Measurements from ENCODE around the gene TMEM63A.
A peak's percentile ranks its signal among the peaks of the same experiment; 100 is the strongest.

The TMEM63A gene

DNA sequence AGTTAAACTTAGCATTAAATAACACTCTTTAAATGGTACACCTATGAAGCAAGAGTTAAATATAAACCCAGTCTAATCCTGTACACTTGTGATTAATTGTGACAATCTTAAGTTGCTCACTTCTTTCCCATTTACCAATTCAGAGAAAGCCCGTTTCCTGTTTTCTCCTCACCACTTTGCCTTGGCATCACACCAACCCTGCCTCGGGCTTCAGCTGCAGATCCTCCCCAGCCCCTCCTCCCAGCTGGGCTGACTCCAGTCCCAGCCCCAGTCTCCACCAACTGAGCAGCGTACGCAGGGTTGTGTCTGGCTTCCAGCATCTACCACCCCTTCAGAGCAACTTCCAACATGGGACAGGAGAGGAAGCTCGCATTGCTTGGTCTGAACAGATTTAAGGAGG lies 37.7 kb upstream of the TMEM63A start:
- H3K4me1 ChIP-seq (ENCODE audit: insufficient read depth, low read length): peaks cover 5% of the 10 kb centered on the region
- 95% methylated on average over 5 of the region's 5 CpGs for WGBS

DNA sequence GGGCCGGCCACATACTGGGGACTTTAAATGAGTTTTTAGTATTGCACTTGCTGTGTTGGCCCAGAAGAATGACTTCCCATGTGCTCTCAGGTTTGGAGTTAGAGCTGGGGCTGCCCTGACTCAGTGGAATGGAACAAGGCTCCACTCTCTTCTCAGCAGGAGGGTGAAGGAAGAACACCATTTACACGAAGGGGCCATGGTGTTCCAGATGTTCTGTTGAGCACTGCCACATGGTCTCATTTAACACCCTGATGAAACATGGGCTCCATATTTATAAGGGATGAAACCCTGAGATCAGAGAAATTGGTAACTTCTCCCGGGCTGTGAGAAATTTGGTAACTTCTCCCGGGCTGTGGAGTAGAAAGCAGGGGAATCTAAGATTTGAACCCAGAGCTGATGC lies 36.1 kb upstream of the TMEM63A start:
- H3K36me3 ChIP-seq (ENCODE audit: insufficient read depth, low read length): peaks cover 58% of the 10 kb centered on the region
- H3K9me3 ChIP-seq (ENCODE audit: insufficient read depth, low read depth, low read length): no peaks in the 10 kb centered on the region
- WGBS: 84% methylated on average over 4 of the region's 4 CpGs

More for the DNA sequence above, 37.7 kb upstream of the TMEM63A start:
- peaks cover 58% of the 10 kb centered on the region for H3K36me3 ChIP-seq (ENCODE audit: insufficient read depth, low read length)
- no peaks in the 10 kb centered on the region for H3K9me3 ChIP-seq (ENCODE audit: insufficient read depth, low read depth, low read length)
- H3K9ac ChIP-seq (ENCODE audit: low read depth, low read length): no peak overlapping the region
- no peaks in the 10 kb centered on the region for H3K27me3 ChIP-seq (ENCODE audit: insufficient read depth, low read length)
- H3K4me3 ChIP-seq (ENCODE audit: low read length): no peak overlapping the region
- no peak overlapping the region for H3K27ac ChIP-seq (ENCODE audit: low read depth, low read length)

DNA sequence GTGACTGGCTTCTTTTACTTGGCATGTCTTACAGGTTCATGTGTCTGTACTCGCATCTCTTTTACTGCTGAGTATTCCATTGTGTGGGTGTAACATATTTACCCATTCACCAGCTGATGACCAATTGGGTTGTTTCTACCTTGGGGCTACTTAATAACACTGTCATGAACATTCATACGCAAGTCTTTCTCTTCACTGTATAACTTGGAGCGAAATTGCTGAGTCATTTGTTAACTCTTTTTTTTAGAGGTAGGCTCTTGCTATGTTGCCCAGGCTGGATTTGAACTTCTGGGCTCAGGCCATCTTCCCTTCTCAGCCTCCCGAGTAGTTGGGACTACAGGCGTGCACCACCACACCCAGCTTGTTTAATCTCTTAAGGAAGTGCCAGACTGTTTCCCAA lies 35.4 kb upstream of the TMEM63A start:
- H3K27ac ChIP-seq (ENCODE audit: low read depth, low read length): no peak overlapping the region
- H3K9me3 ChIP-seq (ENCODE audit: insufficient read depth, low read depth, low read length): no peaks in the 10 kb centered on the region
- peaks cover 53% of the 10 kb centered on the region for H3K36me3 ChIP-seq (ENCODE audit: insufficient read depth, low read length)
- WGBS: 93% methylated on average over 5 of the region's 5 CpGs
- no peaks in the 10 kb centered on the region for H3K4me1 ChIP-seq (ENCODE audit: insufficient read depth, low read length)
- H3K4me3 ChIP-seq (ENCODE audit: low read length): no peak overlapping the region
- no peak overlapping the region for H3K9ac ChIP-seq (ENCODE audit: low read depth, low read length)
- H3K27me3 ChIP-seq (ENCODE audit: insufficient read depth, low read length): no peaks in the 10 kb centered on the region

More for the DNA sequence above, 36.1 kb upstream of the TMEM63A start:
- Histone ChIP-seq H3K4me3 (ENCODE audit: low read length) (no peak overlapping the region), H3K9ac (ENCODE audit: low read depth, low read length) (no peak overlapping the region), H3K27me3 (ENCODE audit: insufficient read depth, low read length) (no peaks in the 10 kb centered on the region), H3K27ac (ENCODE audit: low read depth, low read length) (no peak overlapping the region), H3K4me1 (ENCODE audit: insufficient read depth, low read length) (peaks cover 5% of the 10 kb centered on the region)

DNA sequence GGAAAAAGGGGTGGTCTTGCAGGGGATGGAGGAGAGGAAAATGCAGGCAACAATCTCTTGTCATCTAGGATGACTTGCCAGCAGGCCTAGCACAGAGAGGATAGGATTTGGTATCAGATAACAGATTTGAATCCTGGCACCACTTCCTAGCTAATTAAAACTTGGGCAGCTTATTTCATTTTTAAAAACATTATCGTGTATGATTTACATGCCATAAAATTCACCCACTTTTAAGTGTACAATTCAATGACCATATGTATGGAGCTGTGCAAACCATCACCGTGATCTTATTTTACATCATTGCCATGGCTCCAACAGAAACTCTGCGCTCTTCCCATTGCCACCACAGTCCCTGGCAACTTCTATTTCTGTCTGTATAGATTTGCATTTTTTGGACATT lies 34.9 kb upstream of the TMEM63A start:
- Histone ChIP-seq H3K36me3 (ENCODE audit: insufficient read depth, low read length) (peaks cover 49% of the 10 kb centered on the region), H3K4me3 (ENCODE audit: low read length) (no peak overlapping the region), H3K9ac (ENCODE audit: low read depth, low read length) (no peak overlapping the region), H3K27ac (ENCODE audit: low read depth, low read length) (no peak overlapping the region), H3K27me3 (ENCODE audit: insufficient read depth, low read length) (no peaks in the 10 kb centered on the region), H3K4me1 (ENCODE audit: insufficient read depth, low read length) (no peaks in the 10 kb centered on the region), H3K9me3 (ENCODE audit: insufficient read depth, low read depth, low read length) (no peaks in the 10 kb centered on the region)
- 91% methylated on average over 3 of the region's 3 CpGs for WGBS

DNA sequence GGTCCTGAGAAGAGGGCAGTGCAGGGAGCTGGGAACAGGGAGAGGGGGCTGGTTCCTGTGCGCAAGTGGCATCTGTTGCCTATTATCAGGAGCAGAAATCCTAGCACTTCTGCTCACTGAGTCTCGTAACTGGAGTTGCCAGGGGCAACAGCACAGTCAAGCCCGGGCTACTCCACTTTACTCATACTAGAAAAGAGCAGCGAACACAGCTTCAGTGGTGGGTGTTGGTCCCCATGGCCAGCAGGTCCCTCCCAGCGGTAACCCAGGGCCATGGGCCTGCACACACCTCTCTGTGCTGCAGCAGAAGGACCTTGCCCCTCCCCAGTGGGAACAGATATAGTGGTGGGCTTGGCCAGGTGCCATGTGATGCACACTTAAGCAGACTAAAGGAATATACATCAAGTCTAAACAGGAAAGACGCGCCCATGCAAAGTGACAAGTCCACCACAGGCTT lies 33.4 kb upstream of the TMEM63A start:
- H3K4me1 ChIP-seq (ENCODE audit: insufficient read depth, low read length): peaks cover 9% of the 10 kb centered on the region; the same call in 1 of the 2 replicates
- no peak overlapping the region for H3K9ac ChIP-seq (ENCODE audit: low read depth, low read length)
- H3K36me3 ChIP-seq (ENCODE audit: insufficient read depth, low read length): peaks cover 33% of the 10 kb centered on the region
- H3K4me3 ChIP-seq (ENCODE audit: low read length): no peak overlapping the region
- no peaks in the 10 kb centered on the region for H3K9me3 ChIP-seq (ENCODE audit: insufficient read depth, low read depth, low read length)
- no peak overlapping the region for H3K27ac ChIP-seq (ENCODE audit: low read depth, low read length)
- whole genome bisulfite sequencing: 94% methylated on average over 7 of the region's 7 CpGs
- peaks cover 12% of the 10 kb centered on the region for H3K27me3 ChIP-seq (ENCODE audit: insufficient read depth, low read length)

DNA sequence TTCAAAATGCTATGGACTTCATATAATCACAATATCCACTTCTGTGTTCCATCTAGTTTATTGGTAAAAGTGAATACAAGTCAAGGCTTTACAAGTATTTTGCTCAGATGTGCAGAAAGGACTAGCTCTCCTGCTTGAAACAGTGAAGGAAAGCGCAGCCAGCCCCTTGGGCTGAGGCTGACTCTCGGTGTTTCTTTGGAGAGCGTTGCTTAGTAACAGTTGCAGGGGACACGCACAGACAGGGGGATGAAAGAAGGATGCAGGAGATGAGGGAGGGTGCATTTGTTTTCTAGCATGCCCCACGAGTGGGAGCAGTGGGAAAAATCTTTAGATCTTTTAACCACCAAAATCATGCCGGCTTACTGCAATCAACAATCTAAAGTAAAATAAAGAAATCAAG lies 32.8 kb upstream of the TMEM63A start:
- Histone ChIP-seq H3K36me3 (ENCODE audit: insufficient read depth, low read length) (peaks cover 27% of the 10 kb centered on the region), H3K4me3 (ENCODE audit: low read length) (no peak overlapping the region), H3K27ac (ENCODE audit: low read depth, low read length) (no peak overlapping the region), H3K9ac (ENCODE audit: low read depth, low read length) (no peak overlapping the region), H3K9me3 (ENCODE audit: insufficient read depth, low read depth, low read length) (no peaks in the 10 kb centered on the region), H3K4me1 (ENCODE audit: insufficient read depth, low read length) (peaks cover 9% of the 10 kb centered on the region; the same call in 1 of the 2 replicates), H3K27me3 (ENCODE audit: insufficient read depth, low read length) (peaks cover 12% of the 10 kb centered on the region)
- 85% methylated on average over 4 of the region's 6 CpGs for WGBS

DNA sequence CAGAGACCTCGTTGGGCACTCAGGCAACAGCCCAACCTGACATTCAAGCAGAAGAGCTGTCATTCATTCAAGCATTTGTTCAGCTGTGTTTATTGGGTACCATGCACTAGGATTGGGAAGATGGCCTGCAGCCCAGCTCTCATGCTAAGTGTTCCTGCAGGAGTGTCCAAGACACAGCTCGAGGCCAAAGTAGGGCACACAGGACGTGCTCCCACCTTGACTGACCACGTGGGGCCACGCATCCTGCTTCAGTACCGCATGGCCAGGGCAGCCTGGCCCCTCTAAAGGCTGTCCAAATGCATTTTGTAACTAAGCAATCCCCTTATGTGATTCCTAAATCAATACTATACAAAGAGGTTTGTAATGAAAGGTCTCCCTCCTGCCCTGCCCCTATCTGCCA lies 32.2 kb upstream of the TMEM63A start:
- H3K4me1 ChIP-seq (ENCODE audit: insufficient read depth, low read length): peaks cover 9% of the 10 kb centered on the region; the same call in 1 of the 2 replicates
- H3K36me3 ChIP-seq (ENCODE audit: insufficient read depth, low read length): peaks cover 22% of the 10 kb centered on the region
- peaks cover 12% of the 10 kb centered on the region for H3K27me3 ChIP-seq (ENCODE audit: insufficient read depth, low read length)
- 93% methylated on average over 6 of the region's 6 CpGs for WGBS
- H3K9me3 ChIP-seq (ENCODE audit: insufficient read depth, low read depth, low read length): no peaks in the 10 kb centered on the region
- no peak overlapping the region; the same call in 1 of the 2 replicates for H3K9ac ChIP-seq (ENCODE audit: low read depth, low read length)
- no peak overlapping the region for H3K4me3 ChIP-seq (ENCODE audit: low read length)
- H3K27ac ChIP-seq (ENCODE audit: low read depth, low read length): no peak overlapping the region

DNA sequence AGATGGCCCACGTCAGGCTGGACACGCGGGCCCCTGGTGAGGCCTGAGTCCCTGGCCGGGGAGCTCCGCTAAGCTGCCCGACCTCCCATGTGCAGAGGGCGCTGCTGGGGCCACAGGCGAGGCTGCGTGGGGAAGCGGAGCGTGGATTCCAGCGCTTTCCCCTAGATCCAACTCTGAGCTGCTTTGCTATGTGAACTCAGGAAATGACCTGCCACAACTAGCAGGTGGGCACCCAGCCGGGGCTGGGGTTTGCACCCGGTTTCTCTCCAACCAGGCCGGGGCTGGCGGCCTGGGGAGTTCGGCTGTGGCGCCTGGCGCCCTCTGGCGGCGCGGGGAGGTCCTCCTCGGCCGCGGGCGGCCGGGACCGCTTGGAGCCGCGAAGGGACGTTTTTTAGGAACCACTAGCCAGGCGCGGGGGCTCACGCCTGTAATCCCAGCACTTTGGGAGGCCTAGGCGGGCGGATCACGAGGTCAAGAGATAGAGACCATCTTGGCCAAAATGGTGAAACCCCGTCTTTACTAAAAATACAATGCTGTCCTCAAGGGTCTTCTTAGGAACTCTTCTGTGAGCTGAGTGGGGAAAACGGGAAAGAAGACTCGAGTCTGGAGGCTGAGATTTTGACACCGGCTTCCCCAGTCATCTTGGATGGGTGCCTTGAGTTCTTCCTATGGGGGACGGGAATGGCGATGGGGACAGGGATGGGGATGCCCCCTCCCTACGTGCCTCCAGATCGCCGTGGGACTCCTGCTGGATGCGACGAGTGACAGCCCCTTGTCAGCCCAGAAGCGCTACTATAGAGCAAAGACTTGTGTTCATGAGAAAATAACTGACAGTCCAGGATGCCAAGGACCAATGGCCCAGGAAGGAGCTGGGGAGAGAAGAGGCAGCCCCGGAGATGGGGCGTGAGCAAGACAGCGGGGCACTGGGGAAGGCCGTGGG lies 29.3 kb upstream of the TMEM63A start:
- Histone ChIP-seq H3K36me3 (ENCODE audit: insufficient read depth, low read length) (no peaks in the 10 kb centered on the region), H3K9ac (ENCODE audit: low read depth, low read length) (no peak overlapping the region), H3K27ac (ENCODE audit: low read depth, low read length) (no peak overlapping the region), H3K4me1 (ENCODE audit: insufficient read depth, low read length) (peaks cover 9% of the 10 kb centered on the region; the same call in 1 of the 2 replicates), H3K9me3 (ENCODE audit: insufficient read depth, low read depth, low read length) (no peaks in the 10 kb centered on the region), H3K4me3 (ENCODE audit: low read length) (peak overlapping the region; percentile 24; the same call in 1 of the 2 replicates), H3K27me3 (ENCODE audit: insufficient read depth, low read length) (peaks cover 12% of the 10 kb centered on the region)
- WGBS: 36% methylated on average over 53 of the region's 53 CpGs

DNA sequence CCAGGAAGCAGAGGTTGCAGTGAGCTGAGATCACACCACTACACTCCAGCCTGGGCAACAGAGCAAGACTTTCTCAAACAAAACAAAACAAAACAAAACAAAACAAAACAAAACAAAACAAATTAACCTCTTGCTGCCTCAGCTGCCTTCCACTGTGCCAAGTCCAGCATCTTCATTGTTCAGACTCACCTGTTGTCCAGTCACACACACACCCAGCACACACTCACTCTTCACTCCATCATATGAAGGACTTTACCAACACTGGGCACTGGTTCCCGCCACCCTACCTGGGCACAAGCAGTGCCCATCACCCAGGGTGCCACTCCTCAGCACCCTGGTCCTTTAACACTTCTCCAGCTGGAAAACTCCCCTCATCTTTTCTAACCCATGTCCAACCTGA lies 27.3 kb upstream of the TMEM63A start:
- Histone ChIP-seq H3K27me3 (ENCODE audit: insufficient read depth, low read length) (peaks cover 12% of the 10 kb centered on the region), H3K4me3 (ENCODE audit: low read length) (no peak overlapping the region), H3K4me1 (ENCODE audit: insufficient read depth, low read length) (peaks cover 9% of the 10 kb centered on the region; the same call in 1 of the 2 replicates), H3K9ac (ENCODE audit: low read depth, low read length) (no peak overlapping the region), H3K9me3 (ENCODE audit: insufficient read depth, low read depth, low read length) (no peaks in the 10 kb centered on the region), H3K27ac (ENCODE audit: low read depth, low read length) (no peak overlapping the region), H3K36me3 (ENCODE audit: insufficient read depth, low read length) (no peaks in the 10 kb centered on the region)
- WGBS: 94% methylated on average over 1 of the region's 1 CpG

DNA sequence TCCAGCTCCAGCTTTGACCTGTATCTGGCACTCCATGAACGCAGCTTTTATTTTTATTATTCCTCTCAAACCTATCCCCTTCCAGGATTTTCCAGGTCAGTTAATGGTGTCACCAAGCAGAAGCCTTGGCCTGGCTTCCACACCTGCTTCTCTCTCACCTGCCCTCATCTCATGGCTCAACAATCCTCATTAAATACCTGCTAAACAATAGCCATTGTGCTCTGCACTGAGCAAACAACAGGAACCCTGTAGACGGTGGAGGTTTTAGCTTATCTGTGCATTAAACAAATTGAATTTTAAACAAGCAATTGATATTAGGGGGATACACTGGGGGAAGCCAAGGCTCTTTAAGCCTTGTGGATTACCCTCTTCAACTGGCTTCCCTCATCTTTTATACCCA lies 26.6 kb upstream of the TMEM63A start:
- no peak overlapping the region for H3K9ac ChIP-seq (ENCODE audit: low read depth, low read length)
- H3K27me3 ChIP-seq (ENCODE audit: insufficient read depth, low read length): peaks cover 12% of the 10 kb centered on the region
- H3K36me3 ChIP-seq (ENCODE audit: insufficient read depth, low read length): no peaks in the 10 kb centered on the region
- peaks cover 9% of the 10 kb centered on the region; the same call in 1 of the 2 replicates for H3K4me1 ChIP-seq (ENCODE audit: insufficient read depth, low read length)
- H3K9me3 ChIP-seq (ENCODE audit: insufficient read depth, low read depth, low read length): no peaks in the 10 kb centered on the region
- H3K4me3 ChIP-seq (ENCODE audit: low read length): no peak overlapping the region
- WGBS: 94% methylated on average over 1 of the region's 2 CpGs
- no peak overlapping the region for H3K27ac ChIP-seq (ENCODE audit: low read depth, low read length)

DNA sequence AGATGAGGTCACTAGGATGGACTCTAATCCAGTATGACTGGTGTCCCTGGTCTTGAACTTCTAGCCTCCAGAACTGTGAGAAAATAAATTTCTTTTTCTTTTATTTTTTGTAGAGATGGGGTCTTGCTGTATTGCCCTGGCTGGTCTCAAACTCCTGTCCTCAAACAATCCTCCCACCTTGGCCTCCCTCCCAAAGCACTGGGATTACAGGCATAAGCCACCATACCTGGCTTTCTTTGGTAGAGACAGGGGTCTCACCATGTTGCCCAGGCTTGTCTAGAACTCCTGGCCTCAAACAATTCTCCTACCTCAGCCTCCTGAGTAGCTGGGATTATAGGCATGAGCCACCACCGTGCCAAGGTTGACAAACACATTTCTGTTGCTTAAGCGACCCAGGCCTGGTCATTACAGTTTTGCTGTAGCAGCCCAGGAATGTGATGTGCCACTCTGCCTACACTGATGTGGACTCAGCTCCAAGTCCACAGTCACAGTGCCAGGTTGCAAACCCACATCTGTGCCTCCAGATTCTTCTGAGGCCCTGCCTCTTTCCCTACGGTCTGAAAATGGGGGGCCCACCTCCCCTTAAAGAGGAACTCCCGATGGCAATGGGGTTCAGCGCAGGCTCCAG lies 25.9 kb upstream of the TMEM63A start:
- H3K27ac ChIP-seq (ENCODE audit: low read depth, low read length): no peak overlapping the region
- peaks cover 12% of the 10 kb centered on the region for H3K27me3 ChIP-seq (ENCODE audit: insufficient read depth, low read length)
- H3K9me3 ChIP-seq (ENCODE audit: insufficient read depth, low read depth, low read length): no peaks in the 10 kb centered on the region
- 92% methylated on average over 5 of the region's 5 CpGs for WGBS
- H3K9ac ChIP-seq (ENCODE audit: low read depth, low read length): no peak overlapping the region
- no peaks in the 10 kb centered on the region for H3K36me3 ChIP-seq (ENCODE audit: insufficient read depth, low read length)
- no peak overlapping the region for H3K4me3 ChIP-seq (ENCODE audit: low read length)
- peaks cover 9% of the 10 kb centered on the region; the same call in 1 of the 2 replicates for H3K4me1 ChIP-seq (ENCODE audit: insufficient read depth, low read length)

Data from HUES64 (cell line).